Stomach (tissue), 9 donors: ENCODE results near the gene CLIP2. TPM values are rescaled to one million over a fixed set of nuclear protein-coding genes. Genes with fewer than 3 reads are reported as not detected.
"Not testable (repeated sequence)": the region's sequence is repeated elsewhere in the genome, so short reads cannot be mapped to it uniquely, and the experiment has no call there.

Experiments
- DNase-seq, 2 donors: peaks; one replicate each; pipeline versions ENCODE4 v3.0.0 to v3.0.0-alpha.2; 2013 to 2019
- H3K27ac ChIP-seq, 5 donors: fragments of 200-600 bp in 4 of 5; sonication (generic) in 4 of 5; one replicate each; pipeline ENCODE4 v1.5.1; 2013 to 2019; ENCODE audit warnings: mild to moderate bottlenecking in 1 of 5, moderate library complexity in 1 of 5
- H3K27me3 ChIP-seq, 3 donors: fragments of 200-600 bp; sonication (generic); one replicate each; pipeline ENCODE4 v1.5.1; 2017 to 2019; ENCODE audit warnings: mixed run types in 1 of 3
- H3K36me3 ChIP-seq, 4 donors: fragments of 200-600 bp; sonication (generic); 1 replicate in 3 of 4; 2 replicates in 1 of 4; pipeline ENCODE4 v1.5.1; 2016 to 2019
- H3K4me1 ChIP-seq, 4 donors: fragments of 200-600 bp; sonication (generic); one replicate each; pipeline ENCODE4 v1.5.1; 2016 to 2019
- H3K4me3 ChIP-seq, 4 donors: fragments of 200-600 bp; sonication (generic) in 3 of 4; one replicate each; pipeline ENCODE4 v1.5.1; 2016 to 2019; ENCODE audit warnings: mild to moderate bottlenecking in 1 of 4
- H3K9me3 ChIP-seq, 4 donors: fragments of 200-600 bp; sonication (generic); one replicate each; pipeline ENCODE4 v1.5.1; 2016 to 2019
- CTCF ChIP-seq, 7 experiments: fragments of 450-650 bp in 4 of 7; fragments of 200-600 bp in 3 of 7; sonication (generic) in 3 of 7; IDR thresholded peaks; one replicate each; pipeline ENCODE4 v1.5.1; 2016 to 2019; ENCODE audit warnings: antibody characterized with exemption in 7 of 7, control low read depth in 2 of 7, mild to moderate bottlenecking in 1 of 7
- EP300 ChIP-seq: sonication (generic); formaldehyde crosslinking; IDR thresholded peaks from one replicate; pipeline ENCODE4 v1.6.1; 2017; ENCODE audit warnings: antibody characterized with exemption
- POLR2A ChIP-seq, 4 donors: fragments of 450-650 bp; IDR thresholded peaks; one replicate each; pipeline ENCODE4 v1.6.1; 2016; ENCODE audit warnings: antibody characterized with exemption in 4 of 4, control low read depth in 2 of 4, mild to moderate bottlenecking in 1 of 4, moderate library complexity in 1 of 4
- POLR2AphosphoS5 ChIP-seq, 3 donors: sonication (generic); formaldehyde crosslinking; IDR thresholded peaks; one replicate each; pipeline ENCODE4 v1.6.1; 2016; ENCODE audit warnings: antibody characterized with exemption in 3 of 3
- WGBS, 5 donors: extraction: QIAGEN DNeasy Blood & Tissue Kit in 3 of 5; methylation state at CpG; one replicate each; pipeline versions ENCODE4 v1.1.5 to v1.1.7; 2013 to 2018; 5-methylcytosine and 5-hydroxymethylcytosine counted together
- intact Hi-C: fragments of 100-400 bp; cut with DNase I; formaldehyde crosslinking; loops from one replicate; pipeline ENCODE4 v1.15.1; 2023; ENCODE audit warnings: low total_unique reads
- polyA plus RNA-seq, 3 donors: library from polyadenylated mRNA; stranded (reverse); fragments of 200-250 nt; gene quantifications; one replicate each; pipeline ENCODE4 v1.2.3, GENCODE V29; 2013
- total RNA-seq, 5 donors: library from RNA; depleted of rRNA; stranded (reverse); fragments of >200 nt; gene quantifications; one replicate each; pipeline versions ENCODE4 v1.1.0 to v1.2.3, GENCODE V29; 2014 to 2016
- donor health status: healthy with polysubstance abuse.
- donor health status: Bipolar disorder and iron deficiency.
- donor health status: healthy.

The CLIP2 gene
- total and polyA plus RNA-seq, 8 donors = 4.5 to 485 (median 23.9) TPM

- WGBS, 5 donors = 72 to 89% (median 83%) methylated on average over 13 to 16 of the region's 16 CpGs
Observed at GRCh38 chr7:74312418-74313028, 23.3 kb downstream of the CLIP2 start.

GRCh38 chr7:74315891-74316290 is 26.7 kb downstream of the CLIP2 start:
- intact Hi-C loops, DNase-seq: not testable (repeated sequence)

More at GRCh38 chr7:74312418-74313028, 23.3 kb downstream of the CLIP2 start:
- no peak for DNase-seq
- Histone ChIP-seq H3K4me1 (peaks cover 2 to 35% (median 8%) of the 10 kb centered on the region in 4 donors), H3K9me3 (no peaks in the 10 kb centered on the region), H3K27me3 (no peaks in the 10 kb centered on the region), H3K36me3 (peaks cover 0 to 11% (median 4%) of the 10 kb centered on the region in 4 donors), H3K4me3 (no peak overlapping the region), H3K27ac (peak overlapping the region in 1 of 5 donors; percentile 37)
- TF ChIP-seq EP300 (no peak), POLR2AphosphoS5 (IDR thresholded peaks at IDR 0.05) (no peak), CTCF (IDR thresholded peaks at IDR 0.05) (no peak), POLR2A (IDR thresholded peaks at IDR 0.05) (no peak)
- intact Hi-C loops = no loop called here

GRCh38 chr7:74317146-74317782 is 28.1 kb downstream of the CLIP2 start:
- Histone ChIP-seq H3K36me3 (peaks cover 0 to 44% (median 40%) of the 10 kb centered on the region in 4 donors), H3K27me3 (no peaks in the 10 kb centered on the region), H3K9me3 (no peaks in the 10 kb centered on the region), H3K27ac (no peak overlapping the region), H3K4me1 (peaks cover 0 to 17% (median 0%) of the 10 kb centered on the region in 4 donors), H3K4me3 (no peak overlapping the region)
- DNase-seq = no peak
- TF ChIP-seq CTCF (IDR thresholded peaks at IDR 0.05) (no peak), POLR2AphosphoS5 (IDR thresholded peaks at IDR 0.05) (no peak), POLR2A (IDR thresholded peaks at IDR 0.05) (no peak)
- intact Hi-C loops = no loop called here
- 95 to 97% (median 95%) methylated on average over 19 to 20 of the region's 20 CpGs for WGBS, 5 donors

More at GRCh38 chr7:74315891-74316290, 26.7 kb downstream of the CLIP2 start:
- H3K4me1 ChIP-seq = peaks cover 0 to 19% (median 2%) of the 10 kb centered on the region in 4 donors
- not testable (repeated sequence) for H3K9me3 ChIP-seq, H3K27me3 ChIP-seq, H3K4me3 ChIP-seq, H3K27ac ChIP-seq
- 79 to 95% (median 84%) methylated on average over 3 to 4 of the region's 4 CpGs for WGBS, 5 donors
- peaks cover 0 to 38% (median 33%) of the 10 kb centered on the region in 4 donors for H3K36me3 ChIP-seq

GRCh38 chr7:74318043-74318442 is 28.8 kb downstream of the CLIP2 start:
- H3K4me1 ChIP-seq = peaks cover 0 to 9% (median 0%) of the 10 kb centered on the region in 4 donors
- no peak for DNase-seq
- intact Hi-C loops = no loop called here
- H3K9me3 ChIP-seq = no peaks in the 10 kb centered on the region
- no peak overlapping the region for H3K4me3 ChIP-seq
- no peak overlapping the region for H3K27ac ChIP-seq
- H3K36me3 ChIP-seq = peaks cover 0 to 52% (median 47%) of the 10 kb centered on the region in 4 donors
- WGBS, 5 donors = 93 to 97% (median 95%) methylated on average over 8 of the region's 8 CpGs
- no peak for TF ChIP-seq EP300
- no peak for TF ChIP-seq POLR2AphosphoS5 (IDR thresholded peaks at IDR 0.05)
- no peak for TF ChIP-seq POLR2A (IDR thresholded peaks at IDR 0.05)
- TF ChIP-seq CTCF (IDR thresholded peaks at IDR 0.05) = no peak
- H3K27me3 ChIP-seq = no peaks in the 10 kb centered on the region
